ENCODE results near the gene BPIFA2.
"Not testable (repeated sequence)": the region's sequence is repeated elsewhere in the genome, so short reads cannot be mapped to it uniquely, and the experiment has no call there.

BPIFA2 gene

DNA sequence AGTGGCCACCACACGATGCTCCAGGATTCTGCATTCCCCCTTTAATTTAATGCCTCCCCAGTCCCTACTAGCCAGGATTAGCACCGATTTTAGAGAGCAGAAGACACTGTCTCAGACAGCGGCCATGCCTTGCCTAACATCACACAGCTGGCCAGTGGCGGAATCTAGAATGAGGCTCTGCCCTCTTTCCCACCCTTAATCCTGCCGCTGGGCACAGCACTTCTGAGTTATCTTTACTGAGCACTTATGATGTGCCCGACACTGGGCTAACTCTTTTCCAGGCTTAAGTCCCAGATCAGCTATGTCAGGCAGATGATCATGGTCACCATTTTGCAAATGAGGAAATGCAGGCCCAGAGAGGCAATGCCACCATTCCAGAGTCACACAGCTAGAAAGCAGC is 5.6 kb upstream of the BPIFA2 start:
- no peak for DNase-seq

DNA sequence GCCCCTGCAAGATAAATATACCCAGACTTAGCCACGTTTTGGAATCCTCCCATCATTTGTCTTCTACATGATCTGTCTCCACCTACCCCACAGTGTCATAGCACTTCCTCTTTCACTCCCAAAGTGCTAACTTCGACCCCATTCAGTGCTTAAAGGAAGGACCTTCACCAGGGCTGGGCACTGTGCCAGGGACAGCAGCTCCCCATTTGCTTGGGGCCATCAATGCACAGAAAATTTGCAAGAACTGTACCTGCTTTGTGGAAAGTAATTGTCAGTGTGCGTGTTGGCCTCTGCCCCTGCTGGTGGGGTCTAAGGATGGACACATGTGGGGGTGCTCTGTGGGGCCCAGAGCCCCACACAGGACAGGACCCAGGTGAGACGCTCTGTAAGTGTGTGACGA is 5.2 kb upstream of the BPIFA2 start:
- DNase-seq = peak in 1 of 3 donors; percentile 16

DNA sequence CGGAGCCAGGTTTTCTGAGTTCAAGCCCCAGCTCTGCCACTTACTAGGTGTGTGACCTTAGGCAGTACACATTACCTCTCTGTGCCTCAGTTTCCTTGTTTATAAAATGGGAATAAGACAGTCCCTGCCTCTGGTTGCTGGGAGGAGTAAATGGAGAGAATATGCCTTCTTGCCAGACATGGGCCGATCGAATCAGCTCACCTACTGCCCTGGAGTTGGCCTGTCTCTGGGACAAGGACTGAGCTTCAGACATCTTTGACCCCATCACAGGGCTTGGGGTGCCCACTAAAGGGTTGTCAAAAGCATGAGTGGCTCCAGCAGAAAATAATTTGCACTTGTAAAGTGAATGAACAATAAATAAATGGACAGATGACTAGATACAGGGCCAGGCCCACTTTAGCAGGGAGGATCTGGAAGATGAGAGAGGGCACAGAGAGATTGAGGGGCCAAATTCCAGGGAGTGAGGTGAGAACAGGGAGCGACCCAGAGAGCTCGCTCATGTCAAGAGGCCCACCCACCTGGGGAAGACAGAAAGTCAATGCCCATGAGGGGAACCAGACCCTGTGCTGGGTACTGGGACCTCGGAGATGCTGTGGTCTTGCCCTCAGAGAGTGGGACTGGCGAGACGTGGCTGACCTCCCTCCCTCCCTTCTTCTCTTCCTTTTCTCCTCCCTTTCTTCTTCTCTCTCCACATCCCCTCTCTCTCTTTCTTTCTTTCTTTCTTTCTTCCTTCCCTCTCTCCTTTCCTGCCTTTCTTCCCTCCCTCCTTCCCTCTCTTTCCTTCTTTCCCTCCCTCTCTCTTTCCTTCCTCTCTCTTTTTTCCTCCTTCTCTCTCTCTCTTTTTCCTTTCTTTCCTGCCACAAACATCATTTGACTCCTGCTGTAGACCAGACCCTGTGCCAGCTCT is 3.9 kb upstream of the BPIFA2 start:
- no peak for DNase-seq

DNA sequence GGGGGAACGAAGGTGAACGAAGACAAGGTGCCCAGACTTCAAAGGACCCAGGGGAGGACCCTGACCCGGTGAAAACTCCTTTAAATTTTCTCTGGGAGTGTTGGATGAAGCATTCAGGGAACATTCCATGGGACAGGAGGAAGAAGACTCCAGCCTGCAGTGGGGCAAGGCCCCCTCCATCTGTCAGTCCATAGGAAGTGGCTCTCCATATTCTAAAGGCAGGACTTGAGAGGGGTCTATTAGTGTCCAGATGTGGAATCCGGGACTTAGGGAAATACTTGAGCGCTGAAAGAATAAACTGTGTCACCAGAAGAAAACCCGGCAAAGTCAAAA is 3.2 kb upstream of the BPIFA2 start:
- no peak for DNase-seq

DNA sequence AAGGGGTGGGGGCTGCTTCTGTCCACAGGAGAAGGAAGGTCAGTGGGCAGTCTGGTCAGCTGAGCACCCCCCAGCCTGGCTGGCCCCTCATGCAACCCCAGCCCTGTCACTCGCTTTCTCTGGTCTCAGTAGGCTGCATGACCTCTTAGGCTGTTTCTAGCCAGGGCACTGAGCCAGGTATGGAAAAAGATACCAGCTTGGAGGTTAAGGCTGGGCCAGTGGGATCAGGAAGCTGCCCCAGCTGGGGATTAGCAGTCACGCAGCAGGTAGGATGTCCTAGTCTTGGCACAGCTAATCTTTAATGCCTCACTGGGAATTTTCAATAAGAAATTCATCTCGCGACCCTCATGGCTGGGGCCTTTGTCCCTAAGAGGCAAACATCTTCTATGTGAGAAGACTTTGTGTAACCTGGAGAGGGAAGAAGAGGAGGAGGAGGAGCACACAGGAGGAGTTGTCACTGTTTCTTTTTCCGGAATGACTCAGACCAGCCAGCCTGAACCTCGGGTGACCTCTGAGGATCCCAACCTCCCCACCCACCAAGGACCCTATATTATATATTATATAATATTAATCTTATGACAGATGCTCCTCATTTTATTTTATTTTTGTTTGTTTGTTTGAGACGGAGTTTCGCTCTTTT is 2.4 kb upstream of the BPIFA2 start:
- DNase-seq = no peak

GRCh38 chr20:33166533-33167113 is 1.3 kb upstream of the BPIFA2 start:
- DNase-seq = no peak

DNA sequence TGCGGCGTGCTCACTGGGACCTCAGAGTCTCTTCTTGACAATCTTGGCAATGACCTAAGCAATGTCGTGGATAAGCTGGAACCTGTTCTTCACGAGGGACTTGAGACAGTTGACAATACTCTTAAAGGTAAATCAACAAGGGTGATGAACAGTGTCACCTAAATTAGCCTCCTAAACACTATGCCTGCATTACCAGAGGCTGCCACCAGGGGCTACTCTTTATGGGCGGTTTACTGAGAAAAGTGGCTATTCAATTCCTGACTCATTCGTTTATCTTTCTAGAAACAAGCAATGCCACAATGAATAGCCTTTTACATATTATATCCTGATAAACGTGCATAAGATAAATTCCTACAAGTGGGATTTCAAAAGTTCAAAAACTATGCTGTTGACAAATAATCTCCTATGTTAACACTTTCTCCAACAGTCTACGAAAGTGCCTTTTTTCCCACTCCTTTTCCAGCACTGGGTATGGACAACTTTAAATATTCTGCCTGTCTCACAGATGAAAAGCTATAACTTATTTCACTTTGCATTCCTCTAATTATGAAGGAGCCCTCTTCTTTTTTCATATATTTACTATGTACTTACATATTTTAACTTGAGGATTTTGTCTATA is 1.3 kb downstream of the BPIFA2 start:
- DNase-seq = peak; percentile 38 to 64 (median 46)

DNA sequence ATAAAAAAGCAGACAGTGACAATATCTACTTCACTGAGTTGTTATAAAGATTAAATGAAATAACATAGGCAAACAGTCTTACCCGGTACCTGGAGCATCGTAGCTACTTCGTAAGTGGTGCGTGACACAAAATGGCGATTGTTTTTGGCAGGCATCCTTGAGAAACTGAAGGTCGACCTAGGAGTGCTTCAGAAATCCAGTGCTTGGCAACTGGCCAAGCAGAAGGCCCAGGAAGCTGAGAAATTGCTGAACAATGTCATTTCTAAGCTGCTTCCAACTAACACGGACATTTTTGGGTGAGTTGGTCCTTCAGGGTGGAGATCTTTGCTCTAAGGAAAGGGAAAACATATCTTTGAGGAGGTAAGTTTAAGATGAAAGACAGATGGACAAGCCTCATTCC is 4.8 kb downstream of the BPIFA2 start:
- DNase-seq = no peak

DNA sequence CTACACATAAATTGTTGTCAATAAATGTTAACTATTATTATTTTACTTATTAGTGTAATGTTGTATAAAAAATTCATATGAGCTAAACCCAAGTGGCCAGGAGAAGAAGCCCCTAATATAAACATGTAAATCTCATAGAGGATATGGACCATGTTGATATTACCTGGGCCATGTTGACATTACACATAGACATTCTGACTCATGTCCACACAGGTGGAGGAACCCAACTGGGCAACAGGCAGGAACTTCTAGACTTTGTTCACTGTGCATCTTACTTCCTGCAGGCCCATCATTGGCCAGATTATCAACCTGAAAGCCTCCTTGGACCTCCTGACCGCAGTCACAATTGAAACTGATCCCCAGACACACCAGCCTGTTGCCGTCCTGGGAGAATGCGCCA is 7.2 kb downstream of the BPIFA2 start:
- DNase-seq = no peak

DNA sequence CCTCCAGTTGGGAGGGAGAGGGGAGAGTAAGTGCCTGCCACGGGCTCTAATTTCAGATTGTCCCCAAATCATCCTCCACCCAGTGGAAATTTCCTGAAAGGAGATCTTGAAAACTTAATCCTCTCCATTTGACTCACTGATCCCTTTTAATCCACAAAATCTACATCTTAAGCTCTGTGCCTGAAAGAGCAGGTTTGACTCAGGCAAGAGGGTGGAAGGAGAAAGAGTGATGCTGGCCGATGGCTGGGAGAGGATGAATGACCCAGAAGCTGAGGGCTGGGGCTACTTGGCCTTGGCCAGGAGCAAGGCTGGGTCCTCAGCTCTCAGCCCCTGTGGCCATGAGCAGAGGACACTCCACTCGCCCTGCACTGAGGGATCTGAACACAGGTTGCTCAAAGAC is 8.1 kb downstream of the BPIFA2 start:
- no peak for DNase-seq

DNA sequence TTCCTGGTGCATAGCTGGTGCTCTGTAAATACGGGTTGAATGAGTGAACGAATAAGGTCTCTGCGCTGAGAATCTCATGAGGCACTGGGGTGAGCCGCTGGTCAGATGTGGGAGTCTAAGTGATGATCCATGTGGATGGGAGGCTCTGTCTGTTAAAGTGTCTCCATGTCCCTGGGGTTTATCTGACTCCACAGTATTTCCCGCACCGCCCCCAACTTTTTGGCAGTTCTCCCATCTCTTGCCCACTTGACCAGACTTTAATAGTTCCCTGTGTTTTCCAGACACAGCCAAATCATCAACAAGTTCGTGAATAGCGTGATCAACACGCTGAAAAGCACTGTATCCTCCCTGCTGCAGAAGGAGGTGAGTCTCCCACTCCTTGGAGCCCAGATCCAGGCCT is 9.9 kb downstream of the BPIFA2 start:
- no peak for DNase-seq

DNA sequence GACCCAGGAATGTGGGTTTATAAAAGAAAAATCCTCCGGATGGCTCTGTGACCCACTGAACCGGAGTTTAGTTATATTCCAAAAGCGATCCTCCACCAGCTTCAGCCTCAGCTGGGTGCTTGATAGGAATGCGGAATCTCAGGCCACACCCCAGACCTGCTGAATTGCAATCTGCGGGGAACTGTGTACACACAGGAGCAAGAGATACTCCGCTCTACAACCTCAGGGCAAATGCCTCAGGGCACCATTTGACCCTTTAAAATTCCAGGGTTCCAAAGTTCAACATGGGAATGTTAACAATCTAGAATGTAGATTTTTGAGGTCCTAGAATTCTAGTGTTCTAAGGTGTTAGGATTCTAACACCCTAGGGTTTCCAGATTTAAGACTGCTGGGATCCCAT is 10.8 kb downstream of the BPIFA2 start:
- no peak for DNase-seq

DNA sequence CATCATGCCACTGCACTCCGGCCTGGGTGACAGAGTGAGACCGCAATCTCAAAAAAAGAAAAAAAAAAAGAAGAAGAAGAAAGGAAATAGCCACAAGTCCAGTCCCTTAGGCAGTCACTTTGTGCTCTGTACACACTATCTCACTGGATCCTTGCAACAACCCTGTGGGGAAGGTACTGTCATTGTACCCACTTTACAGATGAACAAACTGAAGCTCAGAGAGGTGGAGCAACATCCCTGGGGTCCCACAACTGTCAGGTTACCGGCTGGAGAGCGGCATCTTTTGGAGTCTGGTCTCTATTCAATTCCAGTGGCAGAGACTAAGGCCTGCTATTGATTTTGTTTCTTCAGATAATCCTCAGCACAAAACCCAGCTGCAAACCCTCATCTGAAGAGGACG is 12.2 kb downstream of the BPIFA2 start:
- no peak for DNase-seq

DNA sequence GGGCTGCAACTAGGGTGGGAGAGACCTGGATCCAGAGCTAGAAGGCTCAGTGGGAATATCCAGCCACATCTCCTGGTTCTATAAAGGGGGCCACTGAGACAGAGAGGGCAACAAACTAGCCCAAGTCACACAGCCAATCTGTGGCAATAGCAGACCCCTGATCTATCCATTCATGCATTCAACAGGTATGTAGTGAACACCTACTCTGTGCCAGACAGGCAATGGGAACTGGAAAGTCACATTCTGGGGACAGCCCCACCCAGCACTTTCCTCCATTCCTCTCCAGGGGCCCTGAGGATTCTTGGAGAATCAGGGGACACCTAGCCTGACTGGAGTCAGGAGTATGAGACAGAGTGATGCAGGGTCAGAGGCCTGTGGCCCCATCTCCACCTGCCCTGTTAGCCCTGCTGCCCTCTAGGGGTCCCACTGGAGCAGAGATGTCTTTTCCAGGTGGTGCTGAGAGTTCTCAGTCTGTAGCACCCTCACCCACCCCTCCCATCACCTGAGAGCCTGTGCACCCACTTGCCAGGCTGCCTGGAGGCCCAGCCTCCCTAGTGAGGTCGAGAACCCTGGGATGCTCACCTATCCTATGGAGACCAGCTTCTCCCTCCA is 13.6 kb downstream of the BPIFA2 start:
- no peak for DNase-seq

- peak; percentile 65 to 77 (median 70) for DNase-seq
Observed at GRCh38 chr20:33183312-33183711, 15.4 kb downstream of the BPIFA2 start.

DNA sequence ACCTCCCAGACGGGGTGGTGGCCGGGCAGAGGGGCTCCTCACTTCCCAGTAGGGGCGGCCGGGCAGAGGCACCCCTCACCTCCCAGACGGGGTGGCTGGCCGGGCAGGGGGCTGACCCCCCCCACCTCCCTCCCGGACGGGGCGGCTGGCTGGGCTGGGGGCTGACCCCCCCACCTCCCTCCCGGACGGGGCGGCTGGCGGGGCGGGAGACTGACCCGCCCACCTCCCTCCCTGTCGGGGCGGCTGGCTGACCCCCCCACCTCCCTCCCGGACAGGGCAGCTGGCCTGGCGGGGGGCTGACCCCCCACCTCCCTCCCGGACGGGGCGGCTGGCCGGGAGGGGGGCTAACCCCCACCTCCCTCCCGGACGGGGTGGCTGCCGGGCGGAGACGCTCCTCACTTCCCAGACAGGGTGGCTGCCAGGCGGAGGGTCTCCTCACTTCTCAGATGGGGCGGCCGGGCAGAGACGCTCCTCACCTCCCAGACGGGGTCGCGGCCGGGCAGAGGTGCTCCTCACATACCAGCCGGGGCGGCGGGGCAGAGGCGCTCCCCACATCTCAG is 17.2 kb downstream of the BPIFA2 start:
- DNase-seq = not testable (repeated sequence)

DNA sequence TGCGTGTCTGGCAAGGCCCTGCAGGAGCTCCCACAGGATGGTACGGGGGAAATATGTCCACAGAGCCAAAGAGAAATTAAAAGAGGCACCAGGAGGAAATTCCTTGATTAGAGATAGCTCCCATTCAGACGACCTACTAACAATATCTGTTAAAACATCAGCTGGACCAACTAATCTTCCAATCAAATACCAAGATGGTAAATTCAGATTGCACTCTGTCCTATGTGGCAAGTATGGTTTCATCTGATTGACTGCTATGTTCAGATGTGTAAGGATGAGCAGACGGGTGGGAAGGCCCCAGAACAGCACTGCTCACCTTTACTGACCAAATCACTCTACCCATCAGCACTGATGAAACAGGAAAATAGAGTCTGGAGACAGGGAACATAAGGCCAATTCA is 19.5 kb downstream of the BPIFA2 start:
- no peak for DNase-seq

DNA sequence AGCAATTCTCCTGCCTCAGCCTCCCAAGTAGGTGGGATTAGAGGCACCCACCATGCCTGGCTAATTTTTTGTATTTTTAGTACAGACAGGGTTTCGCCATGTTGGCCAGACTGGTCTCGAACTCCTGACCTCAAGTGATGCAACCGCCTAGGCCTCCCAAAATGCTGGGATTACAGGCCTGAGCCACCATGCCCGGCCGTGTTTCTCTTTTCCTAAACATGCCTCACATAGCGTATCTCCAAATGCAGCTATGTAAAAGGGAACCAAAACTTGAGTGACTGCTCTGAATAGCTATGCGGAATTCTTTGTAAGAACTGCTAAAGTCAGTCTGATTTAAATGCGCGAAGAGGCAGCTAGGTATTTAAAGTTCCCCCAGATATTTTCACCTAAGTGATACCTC is 20.5 kb downstream of the BPIFA2 start:
- DNase-seq = no peak

GRCh38 chr20:33191484-33191883 is 23.5 kb downstream of the BPIFA2 start:
- no peak for DNase-seq

- no peak for DNase-seq
Observed at GRCh38 chr20:33191955-33192354, 24.0 kb downstream of the BPIFA2 start.

DNA sequence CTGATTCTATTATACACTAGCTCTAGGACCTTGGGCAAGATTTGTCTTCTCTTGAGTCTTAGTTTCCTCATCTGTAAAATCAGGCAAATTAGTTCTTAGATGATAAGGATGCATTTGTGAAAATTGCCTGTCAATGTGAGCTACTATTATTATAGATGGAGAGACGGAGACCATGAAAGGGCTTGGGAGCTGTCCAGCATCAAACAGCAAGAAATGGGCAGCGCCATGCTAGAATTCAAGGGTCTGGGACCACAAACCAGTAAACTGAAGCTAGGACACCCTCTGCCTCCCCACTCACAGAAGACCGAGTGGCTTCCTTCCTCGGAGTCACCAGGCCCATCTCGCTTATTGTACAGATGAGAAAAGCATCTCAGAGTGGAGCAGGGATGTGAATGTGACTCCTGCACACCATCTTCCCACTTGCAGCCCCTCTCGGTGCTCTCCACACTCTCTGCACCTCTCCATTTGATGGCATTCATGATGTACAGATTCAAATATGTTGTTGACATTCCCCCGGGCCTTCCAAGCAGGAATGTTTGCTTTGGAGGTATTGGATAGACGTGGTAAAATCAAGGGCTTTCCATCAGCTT is 25.0 kb downstream of the BPIFA2 start:
- DNase-seq = no peak

- no peak for DNase-seq
Observed at GRCh38 chr20:33199026-33199425, 31.1 kb downstream of the BPIFA2 start.

- no peak for DNase-seq
Observed at GRCh38 chr20:33202451-33202850, 34.5 kb downstream of the BPIFA2 start.

All from suppressor macrophage treated with lipopolysaccharide for 1 hour (primary cell).